Measurements from ENCODE around the gene SLC25A15. TPM values are rescaled to one million over a fixed set of nuclear protein-coding genes. Genes with fewer than 3 reads are reported as not detected.
"Not testable (repeated sequence)": the region's sequence is repeated elsewhere in the genome, so short reads cannot be mapped to it uniquely, and the experiment has no call there.

SLC25A15 gene
- total RNA-seq, 1 donor from 2014 or later, result 22.1 TPM

GRCh38 chr13:40818926-40819325, 29.5 kb downstream of the SLC25A15 start:
- FAIRE-seq (no peak), DNase-seq (ENCODE audit: low read depth) (no peak)
- no peaks in the 10 kb centered on the region for H3K27me3 ChIP-seq (ENCODE audit: control insufficient read depth, insufficient read depth, low read length)
- H3K36me3 ChIP-seq (ENCODE audit: control insufficient read depth, insufficient read depth, low read length), result no peaks in the 10 kb centered on the region
- no peak overlapping the region for H3K4me3 ChIP-seq (ENCODE audit: low read depth, low read length)
- no peak for TF ChIP-seq CTCF (IDR thresholded peaks at IDR 0.05; ENCODE audit: insufficient read depth, low read length, severe bottlenecking)

GRCh38 chr13:40819797-40820315, 30.4 kb downstream of the SLC25A15 start:
- FAIRE-seq, result no peak
- Histone ChIP-seq H3K36me3 (ENCODE audit: control insufficient read depth, insufficient read depth, low read length) (no peaks in the 10 kb centered on the region), H3K4me3 (ENCODE audit: low read depth, low read length) (no peak overlapping the region), H3K27me3 (ENCODE audit: control insufficient read depth, insufficient read depth, low read length) (no peaks in the 10 kb centered on the region)
- no peak for TF ChIP-seq CTCF (IDR thresholded peaks at IDR 0.05; ENCODE audit: insufficient read depth, low read length, severe bottlenecking)
- DNase-seq (ENCODE audit: low read depth), result no peak

GRCh38 chr13:40839725-40840124, 50.3 kb downstream of the SLC25A15 start:
- not testable (repeated sequence) for FAIRE-seq; H3K27me3 ChIP-seq (ENCODE audit: control insufficient read depth, insufficient read depth, low read length); H3K4me3 ChIP-seq (ENCODE audit: low read depth, low read length); DNase-seq (ENCODE audit: low read depth); H3K36me3 ChIP-seq (ENCODE audit: control insufficient read depth, insufficient read depth, low read length)

- not testable (repeated sequence) for H3K4me3 ChIP-seq (ENCODE audit: low read depth, low read length); DNase-seq (ENCODE audit: low read depth); H3K27me3 ChIP-seq (ENCODE audit: control insufficient read depth, insufficient read depth, low read length); H3K36me3 ChIP-seq (ENCODE audit: control insufficient read depth, insufficient read depth, low read length); FAIRE-seq
Observed at GRCh38 chr13:40840955-40841354, 51.5 kb downstream of the SLC25A15 start.

Other genes with a start within 250 kb of the SLC25A15 start
- gene FOXO1, start 123.0 kb upstream of the SLC25A15 start, total RNA-seq, result 7.6 and 12.2 TPM in 2 replicates
- 11.3 and 12.0 TPM in 2 replicates for gene MRPS31, start 18.4 kb upstream of the SLC25A15 start, total RNA-seq
- gene ELF1, start 229.7 kb downstream of the SLC25A15 start, total RNA-seq, result 57.7 and 71.3 TPM in 2 replicates